DOHH2 (cell line): ENCODE results near the gene MARCHF10.

Experiments
- EZH2phosphoT487 ChIP-seq: fragments of 200-600 bp; sonication (generic); IDR thresholded peaks from 2 replicates; pipeline ENCODE4 v1.6.1; 2017; ENCODE audit warnings: borderline replicate concordance, mild to moderate bottlenecking, antibody characterized with exemption, low read length, moderate library complexity, mixed read lengths
- TF ChIP-seq, protein P1 (sequence below): fragments of 200-600 bp; sonication (generic); IDR thresholded peaks from one replicate; pipeline ENCODE4 v1.5.1; 2014; ENCODE audit warnings: antibody characterized with exemption, mild to moderate bottlenecking, low read depth, low read length; ENCODE audit not compliant: poor library complexity, severe bottlenecking

DNA sequence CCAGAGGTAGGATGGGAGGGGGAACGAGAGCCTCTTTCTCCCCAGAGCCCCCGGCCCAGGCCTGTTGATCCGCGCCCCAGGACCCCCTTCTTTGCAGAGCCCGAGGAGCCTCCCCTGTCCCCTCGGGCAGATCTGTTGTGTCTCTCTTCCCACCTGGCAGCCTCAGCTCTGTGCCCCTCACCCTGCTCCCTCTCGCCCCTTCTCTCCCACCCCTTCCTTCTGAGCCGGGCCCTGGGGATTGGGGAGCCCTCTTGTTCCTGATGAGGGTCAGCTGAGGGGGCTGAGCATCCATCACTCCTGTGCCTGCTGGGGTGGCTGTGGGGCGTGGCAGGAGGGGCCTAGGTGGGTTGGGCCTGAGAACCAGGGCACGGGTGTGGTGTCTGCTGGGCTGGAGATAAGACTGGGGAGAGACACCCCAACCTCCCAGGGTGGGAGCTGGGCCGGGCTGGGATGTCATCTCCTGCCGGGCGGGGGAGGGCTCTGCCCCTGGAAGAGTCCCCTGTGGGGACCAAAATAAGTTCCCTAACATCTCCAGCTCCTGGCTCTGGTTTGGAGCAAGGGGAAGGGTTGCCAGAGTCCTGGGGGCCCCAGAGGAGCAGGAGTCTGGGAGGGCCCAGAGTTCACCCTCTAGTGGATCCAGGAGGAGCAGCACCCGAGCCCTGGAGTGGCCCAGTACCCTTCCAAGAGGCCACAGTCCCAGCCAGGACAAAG, 115.2 kb downstream of the MARCHF10 start:
- TF ChIP-seq, protein P1, sequence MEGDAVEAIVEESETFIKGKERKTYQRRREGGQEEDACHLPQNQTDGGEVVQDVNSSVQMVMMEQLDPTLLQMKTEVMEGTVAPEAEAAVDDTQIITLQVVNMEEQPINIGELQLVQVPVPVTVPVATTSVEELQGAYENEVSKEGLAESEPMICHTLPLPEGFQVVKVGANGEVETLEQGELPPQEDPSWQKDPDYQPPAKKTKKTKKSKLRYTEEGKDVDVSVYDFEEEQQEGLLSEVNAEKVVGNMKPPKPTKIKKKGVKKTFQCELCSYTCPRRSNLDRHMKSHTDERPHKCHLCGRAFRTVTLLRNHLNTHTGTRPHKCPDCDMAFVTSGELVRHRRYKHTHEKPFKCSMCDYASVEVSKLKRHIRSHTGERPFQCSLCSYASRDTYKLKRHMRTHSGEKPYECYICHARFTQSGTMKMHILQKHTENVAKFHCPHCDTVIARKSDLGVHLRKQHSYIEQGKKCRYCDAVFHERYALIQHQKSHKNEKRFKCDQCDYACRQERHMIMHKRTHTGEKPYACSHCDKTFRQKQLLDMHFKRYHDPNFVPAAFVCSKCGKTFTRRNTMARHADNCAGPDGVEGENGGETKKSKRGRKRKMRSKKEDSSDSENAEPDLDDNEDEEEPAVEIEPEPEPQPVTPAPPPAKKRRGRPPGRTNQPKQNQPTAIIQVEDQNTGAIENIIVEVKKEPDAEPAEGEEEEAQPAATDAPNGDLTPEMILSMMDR, result peak; percentile 38
- no peak for TF ChIP-seq EZH2phosphoT487
